ENCODE data around the gene KIF26B. TPM values are rescaled to one million over a fixed set of nuclear protein-coding genes. Genes with fewer than 3 reads are reported as not detected.
"Not testable (repeated sequence)": the region's sequence is repeated elsewhere in the genome, so short reads cannot be mapped to it uniquely, and the experiment has no call there.

Gene KIF26B
- total RNA-seq, 2 donors from 2014 or later: 0.30 to 0.35 TPM

- DNase-seq: no peak
- TF ChIP-seq CTCF (IDR thresholded peaks at IDR 0.05): no peak
- Histone ChIP-seq H3K9me3 (no peaks in the 10 kb centered on the region), H3K27ac (no peak overlapping the region), H3K4me3 (no peak overlapping the region), H3K27me3 (no peaks in the 10 kb centered on the region), H3K4me1 (no peaks in the 10 kb centered on the region), H3K36me3 (no peaks in the 10 kb centered on the region), H3K9ac (ENCODE audit: low read depth in 2 of 2, low read length in 2 of 2) (no peak overlapping the region)
- intact Hi-C loops (cut with DNase I): no loop called here
Measured at GRCh38 chr1:245332513-245332912, 177.7 kb downstream of the KIF26B start.

GRCh38 chr1:245334235-245334634 lies 179.4 kb downstream of the KIF26B start:
- Histone ChIP-seq H3K4me1 (no peaks in the 10 kb centered on the region), H3K9me3 (no peaks in the 10 kb centered on the region), H3K36me3 (no peaks in the 10 kb centered on the region), H3K27ac (no peak overlapping the region), H3K9ac (ENCODE audit: low read depth in 2 of 2, low read length in 2 of 2) (no peak overlapping the region), H3K27me3 (no peaks in the 10 kb centered on the region), H3K4me3 (no peak overlapping the region)
- intact Hi-C loops (cut with DNase I): no loop called here
- TF ChIP-seq CTCF (IDR thresholded peaks at IDR 0.05): no peak
- DNase-seq: no peak

- no peaks in the 10 kb centered on the region for H3K4me1 ChIP-seq
- no peak overlapping the region for H3K27ac ChIP-seq
- no peaks in the 10 kb centered on the region for H3K9me3 ChIP-seq
- TF ChIP-seq CTCF (IDR thresholded peaks at IDR 0.05): no peak
- no peak overlapping the region for H3K4me3 ChIP-seq
- intact Hi-C loops (cut with DNase I): no loop called here
- H3K27me3 ChIP-seq: no peaks in the 10 kb centered on the region
- DNase-seq: no peak
- no peak overlapping the region for H3K9ac ChIP-seq (ENCODE audit: low read depth in 2 of 2, low read length in 2 of 2)
- H3K36me3 ChIP-seq: no peaks in the 10 kb centered on the region
Measured at GRCh38 chr1:245334827-245335490, 180.2 kb downstream of the KIF26B start.

- DNase-seq; intact Hi-C loops (cut with DNase I); H3K9ac ChIP-seq (ENCODE audit: low read depth in 2 of 2, low read length in 2 of 2): not testable (repeated sequence)
Measured at GRCh38 chr1:245335684-245336083, 180.9 kb downstream of the KIF26B start.

GRCh38 chr1:245336149-245336983 lies 181.6 kb downstream of the KIF26B start:
- Histone ChIP-seq H3K9me3 (no peaks in the 10 kb centered on the region), H3K27ac (no peak overlapping the region), H3K9ac (ENCODE audit: low read depth in 2 of 2, low read length in 2 of 2) (no peak overlapping the region), H3K27me3 (no peaks in the 10 kb centered on the region), H3K4me3 (no peak overlapping the region), H3K4me1 (no peaks in the 10 kb centered on the region), H3K36me3 (no peaks in the 10 kb centered on the region)
- TF ChIP-seq CTCF (IDR thresholded peaks at IDR 0.05): no peak
- intact Hi-C loops (cut with DNase I): no loop called here
- no peak for DNase-seq

More at GRCh38 chr1:245335684-245336083, 180.9 kb downstream of the KIF26B start:
- not testable (repeated sequence) for H3K4me3 ChIP-seq, H3K36me3 ChIP-seq, H3K27me3 ChIP-seq, H3K27ac ChIP-seq, H3K9me3 ChIP-seq, H3K4me1 ChIP-seq

- H3K27ac ChIP-seq; H3K36me3 ChIP-seq; H3K4me3 ChIP-seq; H3K4me1 ChIP-seq; H3K27me3 ChIP-seq; H3K9ac ChIP-seq (ENCODE audit: low read depth in 2 of 2, low read length in 2 of 2); DNase-seq; intact Hi-C loops (cut with DNase I); H3K9me3 ChIP-seq: not testable (repeated sequence)
Measured at GRCh38 chr1:245336984-245337355, 182.2 kb downstream of the KIF26B start.
